HepG2 (cell line): ENCODE measurements around the gene IRF4. TPM values are rescaled to one million over a fixed set of nuclear protein-coding genes. Genes with fewer than 3 reads are reported as not detected.

ENCODE experiments used
- ATAC-seq: fragments of 200-7000 bp; cut with Tn5 transposase; 3 replicates; pipeline ENCODE4 v1.9.1; 2020; ENCODE audit warnings: mild to moderate bottlenecking, moderate library complexity
- BruUV-seq: library from RNA; stranded (reverse); fragments of 400-500 nt; replicated peaks from 2 replicates; lab custom pipeline; 2021; lab: Mats Ljungman, UMichigan
- CTCF ChIA-PET: fragments of 300-600 bp; formaldehyde crosslinking; extraction: SDS; loops from one replicate; lab custom pipeline; 2021; ENCODE audit warnings: low total read pairs, inconsistent platforms, low intra/inter-chr PET ratio; lab: Yijun Ruan, JAX
- POLR2A ChIA-PET: fragments of 350-600 bp; sonication (Branson Sonifier 250); formaldehyde crosslinking; loops from one replicate; lab custom pipeline; 2020; ENCODE audit warnings: antibody characterized with exemption, inconsistent platforms; lab: Yijun Ruan, JAX
- DNase-seq: peaks from one replicate; pipeline ENCODE4 v3.0.0-alpha.2; 2015; ENCODE audit warnings: low spot score
- FAIRE-seq: peaks from 3 replicates; lab custom pipeline; 2011; peaks lifted over from hg19 to GRCh38; lab: Jason Lieb, UNC
- H2AFZ ChIP-seq: one replicate; pipeline ENCODE4 v1.6.1; 2011; ENCODE audit warnings: low read length, inconsistent platforms
- H3K27ac ChIP-seq: fragments of 300-600 bp; 3 replicates; pipeline ENCODE4 v1.8.0; 2011; ENCODE audit warnings: mixed run types, mild to moderate bottlenecking, mixed read lengths, low read length, inconsistent platforms; ENCODE audit not compliant: insufficient read depth; ENCODE audit errors: extremely low read length
- H3K27me3 ChIP-seq, 2 experiments: fragments of 200-600 bp in 1 of 2; 2 replicates in 1 of 2; 3 replicates in 1 of 2; pipeline versions ENCODE4 v1.6.0 to v1.8.0; 2011; ENCODE audit warnings: low read length in 2 of 2, mild to moderate bottlenecking in 2 of 2, moderate library complexity in 2 of 2, inconsistent platforms in 1 of 2; ENCODE audit not compliant: insufficient read depth in 2 of 2, control insufficient read depth in 1 of 2
- H3K36me3 ChIP-seq, 2 experiments: fragments of 200-600 bp in 1 of 2; replicated peaks in 1 of 2; 2 replicates in 1 of 2; 3 replicates in 1 of 2; pipeline versions ENCODE4 v1.5.1 to v1.8.0; 2011; ENCODE audit warnings: low read length in 2 of 2, inconsistent platforms in 1 of 2; ENCODE audit not compliant: insufficient read depth in 2 of 2, control insufficient read depth in 1 of 2
- H3K4me1 ChIP-seq: 2 replicates; pipeline ENCODE4 v1.5.1; 2012; ENCODE audit warnings: low read length, inconsistent platforms; ENCODE audit not compliant: insufficient read depth
- H3K4me2 ChIP-seq: 2 replicates; pipeline ENCODE4 v1.6.0; 2011; ENCODE audit warnings: low read depth, low read length, inconsistent platforms
- H3K4me3 ChIP-seq, 3 experiments: fragments of 200-600 bp in 1 of 3; sonication (generic), shearing (Covaris generic) in 1 of 3; replicated peaks in 1 of 3; 2 replicates each; pipeline ENCODE4 v1.5.1; 2011 to 2016; ENCODE audit warnings: low read length in 3 of 3, inconsistent platforms in 2 of 3, low read depth in 2 of 3, mild to moderate bottlenecking in 2 of 3, control low read depth in 1 of 3, mixed read lengths in 1 of 3; ENCODE audit not compliant: insufficient read depth in 1 of 3
- H3K79me2 ChIP-seq: one replicate; pipeline ENCODE4 v1.6.1; 2011; ENCODE audit warnings: low read length, inconsistent platforms; ENCODE audit not compliant: insufficient read depth
- H3K9ac ChIP-seq: 2 replicates; pipeline ENCODE4 v1.6.0; 2011; ENCODE audit warnings: mild to moderate bottlenecking, low read depth, low read length, inconsistent platforms; ENCODE audit not compliant: insufficient read depth
- H3K9me3 ChIP-seq: 2 replicates; pipeline ENCODE4 v1.5.1; 2012; ENCODE audit warnings: mild to moderate bottlenecking, low read length
- H4K20me1 ChIP-seq: 2 replicates; pipeline ENCODE4 v1.6.0; 2011; ENCODE audit warnings: inconsistent platforms, mild to moderate bottlenecking, low read length, moderate library complexity; ENCODE audit not compliant: insufficient read depth
- ADNP ChIP-seq: sonication (generic); formaldehyde crosslinking; IDR thresholded peaks from 2 replicates; pipeline ENCODE4 v1.4.0; 2020; ENCODE audit warnings: missing genetic modification reagents
- CSRNP2 ChIP-seq: sonication (generic); formaldehyde crosslinking; conservative IDR thresholded peaks from 2 replicates; pipeline ENCODE4 v1.8.0; 2022; ENCODE audit warnings: low read depth, missing genetic modification reagents
- NFRKB ChIP-seq: fragments of 450-650 bp; IDR thresholded peaks from 2 replicates; pipeline ENCODE4 v1.6.1; 2017
- PITX1 ChIP-seq: sonication (generic); formaldehyde crosslinking; IDR thresholded peaks from 2 replicates; pipeline ENCODE4 v1.5.1; 2020; ENCODE audit warnings: mild to moderate bottlenecking, missing genetic modification reagents
- SMARCE1 ChIP-seq: fragments of 450-650 bp; IDR thresholded peaks from 2 replicates; pipeline ENCODE4 v1.6.1; 2017; ENCODE audit warnings: borderline replicate concordance
- TCF7 ChIP-seq: sonication (generic); IDR thresholded peaks from 2 replicates; pipeline ENCODE4 v1.6.1; 2016; ENCODE audit warnings: antibody characterized with exemption, low read depth
- ZFP90 ChIP-seq: sonication (generic); formaldehyde crosslinking; IDR thresholded peaks from 2 replicates; pipeline ENCODE4 v1.8.0; 2022; ENCODE audit warnings: missing genetic modification reagents, mild to moderate bottlenecking, inconsistent platforms, borderline replicate concordance
- ZNF251 ChIP-seq: sonication (generic); formaldehyde crosslinking; IDR thresholded peaks from 2 replicates; pipeline ENCODE4 v1.9.0; 2021; ENCODE audit warnings: mild to moderate bottlenecking, missing genetic modification reagents
- WGBS: methylation state at CpG from one replicate; pipeline ENCODE4 v1.1.6; 2017; ENCODE audit warnings: low lambda C conversion rate; 5-methylcytosine and 5-hydroxymethylcytosine counted together
- in situ Hi-C: cut with HindIII; loops from 2 replicates; pipeline ENCODE4 v1.10.0; 2017; ENCODE audit warnings: low pct_unique_long_range_greater_than_20kb; ENCODE audit not compliant: extremely low pct_ligation_motif_present
- intact Hi-C: fragments of 100-400 bp; cut with micrococcal nuclease; formaldehyde crosslinking; loops from one replicate; pipeline ENCODE4 v1.10.0; 2022; ENCODE audit not compliant: unreplicated experiment
- polyA plus RNA-seq, 8 experiments: library from polyadenylated mRNA; depleted of rRNA in 3 of 8; stranded (reverse) in 7 of 8; unstranded in 1 of 8; fragments of >200 nt; fragmentation: Illumina TruSeq in 4 of 8; extraction: Trizol in 4 of 8; gene quantifications; 2 replicates each; pipeline versions ENCODE4 v1.2.1 to v1.2.3, GENCODE V29; 2011 to 2016; ENCODE audit warnings: low read depth in 4 of 8, missing spikeins in 1 of 8, mixed read lengths in 1 of 8; ENCODE audit not compliant: insufficient read depth in 1 of 8
- total RNA-seq, 5 experiments: library from RNA; depleted of rRNA; stranded (reverse); fragments of >200 nt; fragmentation: Illumina TruSeq; extraction: Trizol; gene quantifications; 2 replicates each; pipeline ENCODE4 v1.2.3, GENCODE V29; 2016; ENCODE audit warnings: low read depth in 1 of 5
- TF ChIP-seq, protein P1 (sequence below): sonication (generic); formaldehyde crosslinking; IDR thresholded peaks from 2 replicates; pipeline ENCODE4 v1.5.0; 2020; ENCODE audit warnings: missing genetic modification reagents, mild to moderate bottlenecking, borderline replicate concordance

The IRF4 gene
- total and polyA plus RNA-seq, 2 of the 13 experiments (the other 11 are each of a cell fraction or from before 2014, with no cell fraction given): 0.07 to 0.09 TPM

- Histone ChIP-seq H4K20me1 (0 out of 2 replicates have a peak, but pooled peaks cover 3% of the 10 kb centered on the region), H3K4me3 (no peak overlapping the region), H3K9ac (no peak overlapping the region), H3K36me3 (no peaks in the 10 kb centered on the region), H3K4me1 (no peaks in the 10 kb centered on the region), H3K9me3 (no peaks in the 10 kb centered on the region), H3K4me2 (no peak overlapping the region), H3K79me2 (no peaks in the 10 kb centered on the region), H2AFZ (no peak overlapping the region), H3K27ac (no peak overlapping the region), H3K27me3 (peaks cover 17 to 84% of the 10 kb centered on the region in 2 experiments)
- in situ Hi-C loops: no loop called here
- WGBS: 18% methylated on average over 13 of the region's 13 CpGs
- no peak for ATAC-seq
- TF ChIP-seq SMARCE1 (no peak), ZNF251 (no peak), ZFP90 (CRISPR knock-in tag) (no peak), ADNP (CRISPR knock-in tag) (no peak), TCF7 (no peak), NFRKB (no peak), PITX1 (CRISPR knock-in tag) (no peak), CSRNP2 (CRISPR knock-in tag) (no peak)
- TF ChIP-seq, protein P1, sequence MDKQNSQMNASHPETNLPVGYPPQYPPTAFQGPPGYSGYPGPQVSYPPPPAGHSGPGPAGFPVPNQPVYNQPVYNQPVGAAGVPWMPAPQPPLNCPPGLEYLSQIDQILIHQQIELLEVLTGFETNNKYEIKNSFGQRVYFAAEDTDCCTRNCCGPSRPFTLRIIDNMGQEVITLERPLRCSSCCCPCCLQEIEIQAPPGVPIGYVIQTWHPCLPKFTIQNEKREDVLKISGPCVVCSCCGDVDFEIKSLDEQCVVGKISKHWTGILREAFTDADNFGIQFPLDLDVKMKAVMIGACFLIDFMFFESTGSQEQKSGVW (CRISPR knock-in tag): no peak
- FAIRE-seq: no peak
- no peak for DNase-seq
- CTCF ChIA-PET: no interaction called here
- BruUV-seq: no TSS peak
- POLR2A ChIA-PET: interaction anchor here (0.6 kb wide), 1 partner anchor 1164 kb away, joined by 3 read pairs; no protein-coding TSS in a partner anchor
- intact Hi-C loops: no loop called here
Measured at GRCh38 chr6:398558-399078, 7.1 kb downstream of the IRF4 start.
